Measurements from ENCODE around the gene BHLHE40. TPM values are rescaled to one million over a fixed set of nuclear protein-coding genes. Genes with fewer than 3 reads are reported as not detected.

BHLHE40 gene
- total and polyA plus RNA-seq, 2 of the 4 experiments (the other 2 are of a cell fraction) = 22.8 to 31.8 TPM

DNA sequence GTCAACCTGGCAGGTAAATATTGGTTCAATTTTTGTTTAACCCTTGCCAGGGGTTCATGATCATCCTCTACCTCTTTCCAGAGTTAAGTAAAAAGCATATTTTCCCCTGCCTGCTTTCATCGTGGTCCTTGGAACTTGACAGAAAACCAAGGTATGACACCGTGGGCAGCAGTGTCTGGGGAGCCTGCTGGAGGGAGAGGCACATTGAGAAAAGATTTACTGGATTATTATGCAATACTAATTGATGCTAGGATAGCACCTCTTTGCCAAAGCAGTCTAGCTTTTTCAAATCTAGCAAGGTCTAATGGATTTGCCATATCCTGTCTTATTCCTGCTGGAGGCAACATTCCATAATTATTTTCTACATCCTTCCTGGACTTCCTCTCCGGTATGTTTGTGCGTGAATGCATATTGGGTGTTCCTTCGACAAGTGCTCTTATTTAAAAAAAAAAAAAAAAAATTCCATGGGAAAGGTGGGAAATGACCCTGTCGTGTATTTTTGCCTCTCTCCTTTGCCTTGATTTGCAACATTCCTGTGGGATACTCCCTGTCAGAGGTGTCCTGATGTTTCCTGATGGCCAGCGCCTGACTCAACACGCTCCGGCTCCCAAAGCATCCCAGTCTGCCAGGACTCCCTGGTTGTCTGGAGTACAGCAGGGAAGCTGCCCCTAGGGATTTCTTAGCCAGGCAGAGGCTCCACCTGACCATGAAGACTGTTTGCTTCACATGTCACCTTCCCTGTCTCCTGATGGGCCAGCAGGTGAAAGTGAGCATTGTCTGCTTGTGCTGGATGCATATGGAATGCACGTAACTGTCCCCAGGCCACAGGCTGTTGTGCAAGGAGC, 6.3 kb downstream of the BHLHE40 start (continued):
- TF ChIP-seq RFX5 (IDR thresholded peaks at IDR 0.05; ENCODE audit: low read depth, low read length) = no peak
- no peak; the same call in 1 of the 2 replicates for TF ChIP-seq RAD21 (IDR thresholded peaks at IDR 0.05; ENCODE audit: low read length)
- TF ChIP-seq, protein P1, sequence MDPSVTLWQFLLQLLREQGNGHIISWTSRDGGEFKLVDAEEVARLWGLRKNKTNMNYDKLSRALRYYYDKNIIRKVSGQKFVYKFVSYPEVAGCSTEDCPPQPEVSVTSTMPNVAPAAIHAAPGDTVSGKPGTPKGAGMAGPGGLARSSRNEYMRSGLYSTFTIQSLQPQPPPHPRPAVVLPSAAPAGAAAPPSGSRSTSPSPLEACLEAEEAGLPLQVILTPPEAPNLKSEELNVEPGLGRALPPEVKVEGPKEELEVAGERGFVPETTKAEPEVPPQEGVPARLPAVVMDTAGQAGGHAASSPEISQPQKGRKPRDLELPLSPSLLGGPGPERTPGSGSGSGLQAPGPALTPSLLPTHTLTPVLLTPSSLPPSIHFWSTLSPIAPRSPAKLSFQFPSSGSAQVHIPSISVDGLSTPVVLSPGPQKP (IDR thresholded peaks at IDR 0.05; ENCODE audit: borderline replicate concordance, low read depth, low read length) = no peak

All from IMR-90 (cell line).